ENCODE measurements around the gene ENPP5. TPM values are rescaled to one million over a fixed set of nuclear protein-coding genes. Genes with fewer than 3 reads are reported as not detected.
"Not testable (repeated sequence)": the region's sequence is repeated elsewhere in the genome, so short reads cannot be mapped to it uniquely, and the experiment has no call there.

ENPP5 gene
- total RNA-seq, 1 experiment from 2014 or later: not detected

DNA sequence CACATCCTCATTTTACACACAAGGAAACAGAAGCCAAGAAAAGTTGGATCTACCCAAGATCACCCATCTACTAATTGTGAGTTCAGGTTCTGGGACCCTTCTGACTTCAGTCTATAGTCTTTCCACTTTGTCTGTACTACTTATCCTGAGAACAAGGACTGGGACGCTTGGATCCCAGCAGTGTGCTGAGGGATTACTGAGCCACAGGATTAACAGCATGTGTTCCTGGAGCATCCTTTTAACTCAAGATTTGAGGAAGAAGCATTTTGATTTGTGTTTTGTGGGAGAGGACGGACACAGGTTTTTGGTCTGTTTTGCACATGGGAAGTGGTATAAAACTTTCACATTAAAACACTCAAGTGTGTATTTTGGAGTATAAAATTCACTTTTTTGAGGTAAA, 36.6 kb downstream of the ENPP5 start:
- no peaks in the 10 kb centered on the region for H3K9me3 ChIP-seq (ENCODE audit: control insufficient read depth, insufficient read depth, low read depth, low read length)
- intact Hi-C loops (cut with micrococcal nuclease; ENCODE audit: unreplicated experiment): no loop called here
- no TSS peak for BruUV-seq (replicated peaks)
- H3K4me3 ChIP-seq (ENCODE audit: low read depth in 2 of 2, low read length in 2 of 2): no peak overlapping the region
- TF ChIP-seq TCF7L2 (IDR thresholded peaks at IDR 0.05; ENCODE audit: low read depth, low read length) (no peak), POLR2AphosphoS5 (IDR thresholded peaks at IDR 0.05; ENCODE audit: low read depth, low read length) (no peak), SIN3A (IDR thresholded peaks at IDR 0.05; ENCODE audit: borderline replicate concordance, insufficient read depth, low read depth, low read length) (no peak)
- TF ChIP-seq, protein P1, sequence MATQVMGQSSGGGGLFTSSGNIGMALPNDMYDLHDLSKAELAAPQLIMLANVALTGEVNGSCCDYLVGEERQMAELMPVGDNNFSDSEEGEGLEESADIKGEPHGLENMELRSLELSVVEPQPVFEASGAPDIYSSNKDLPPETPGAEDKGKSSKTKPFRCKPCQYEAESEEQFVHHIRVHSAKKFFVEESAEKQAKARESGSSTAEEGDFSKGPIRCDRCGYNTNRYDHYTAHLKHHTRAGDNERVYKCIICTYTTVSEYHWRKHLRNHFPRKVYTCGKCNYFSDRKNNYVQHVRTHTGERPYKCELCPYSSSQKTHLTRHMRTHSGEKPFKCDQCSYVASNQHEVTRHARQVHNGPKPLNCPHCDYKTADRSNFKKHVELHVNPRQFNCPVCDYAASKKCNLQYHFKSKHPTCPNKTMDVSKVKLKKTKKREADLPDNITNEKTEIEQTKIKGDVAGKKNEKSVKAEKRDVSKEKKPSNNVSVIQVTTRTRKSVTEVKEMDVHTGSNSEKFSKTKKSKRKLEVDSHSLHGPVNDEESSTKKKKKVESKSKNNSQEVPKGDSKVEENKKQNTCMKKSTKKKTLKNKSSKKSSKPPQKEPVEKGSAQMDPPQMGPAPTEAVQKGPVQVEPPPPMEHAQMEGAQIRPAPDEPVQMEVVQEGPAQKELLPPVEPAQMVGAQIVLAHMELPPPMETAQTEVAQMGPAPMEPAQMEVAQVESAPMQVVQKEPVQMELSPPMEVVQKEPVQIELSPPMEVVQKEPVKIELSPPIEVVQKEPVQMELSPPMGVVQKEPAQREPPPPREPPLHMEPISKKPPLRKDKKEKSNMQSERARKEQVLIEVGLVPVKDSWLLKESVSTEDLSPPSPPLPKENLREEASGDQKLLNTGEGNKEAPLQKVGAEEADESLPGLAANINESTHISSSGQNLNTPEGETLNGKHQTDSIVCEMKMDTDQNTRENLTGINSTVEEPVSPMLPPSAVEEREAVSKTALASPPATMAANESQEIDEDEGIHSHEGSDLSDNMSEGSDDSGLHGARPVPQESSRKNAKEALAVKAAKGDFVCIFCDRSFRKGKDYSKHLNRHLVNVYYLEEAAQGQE (IDR thresholded peaks at IDR 0.05; ENCODE audit: insufficient read depth in 1 of 2, low read depth in 2 of 2, low read length in 1 of 2): no peak
- TF ChIP-seq, protein P2, sequence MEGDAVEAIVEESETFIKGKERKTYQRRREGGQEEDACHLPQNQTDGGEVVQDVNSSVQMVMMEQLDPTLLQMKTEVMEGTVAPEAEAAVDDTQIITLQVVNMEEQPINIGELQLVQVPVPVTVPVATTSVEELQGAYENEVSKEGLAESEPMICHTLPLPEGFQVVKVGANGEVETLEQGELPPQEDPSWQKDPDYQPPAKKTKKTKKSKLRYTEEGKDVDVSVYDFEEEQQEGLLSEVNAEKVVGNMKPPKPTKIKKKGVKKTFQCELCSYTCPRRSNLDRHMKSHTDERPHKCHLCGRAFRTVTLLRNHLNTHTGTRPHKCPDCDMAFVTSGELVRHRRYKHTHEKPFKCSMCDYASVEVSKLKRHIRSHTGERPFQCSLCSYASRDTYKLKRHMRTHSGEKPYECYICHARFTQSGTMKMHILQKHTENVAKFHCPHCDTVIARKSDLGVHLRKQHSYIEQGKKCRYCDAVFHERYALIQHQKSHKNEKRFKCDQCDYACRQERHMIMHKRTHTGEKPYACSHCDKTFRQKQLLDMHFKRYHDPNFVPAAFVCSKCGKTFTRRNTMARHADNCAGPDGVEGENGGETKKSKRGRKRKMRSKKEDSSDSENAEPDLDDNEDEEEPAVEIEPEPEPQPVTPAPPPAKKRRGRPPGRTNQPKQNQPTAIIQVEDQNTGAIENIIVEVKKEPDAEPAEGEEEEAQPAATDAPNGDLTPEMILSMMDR (IDR thresholded peaks at IDR 0.05): no peak
- CTCF ChIA-PET: no interaction called here
- no peak for ATAC-seq
- no peaks in the 10 kb centered on the region; the same call in 1 of the 2 replicates for H3K27me3 ChIP-seq (ENCODE audit: control insufficient read depth, insufficient read depth, low read length)
- POLR2A ChIA-PET: no interaction called here
- no peak for DNase-seq (ENCODE audit: low read depth, low spot score)
- in situ Hi-C loops (cut with HindIII; ENCODE audit: low pct_unique_long_range_greater_than_20kb, low sequenced_read_pairs): no loop called here
- H3K27ac ChIP-seq (ENCODE audit: low read length): no peak overlapping the region
- H3K4me1 ChIP-seq (ENCODE audit: control insufficient read depth, insufficient read depth, low read length): peaks cover 3% of the 10 kb centered on the region; the same call in 1 of the 2 replicates
- H3K36me3 ChIP-seq (ENCODE audit: control insufficient read depth, insufficient read depth, low read length): no peaks in the 10 kb centered on the region; the same call in 1 of the 2 replicates

DNA sequence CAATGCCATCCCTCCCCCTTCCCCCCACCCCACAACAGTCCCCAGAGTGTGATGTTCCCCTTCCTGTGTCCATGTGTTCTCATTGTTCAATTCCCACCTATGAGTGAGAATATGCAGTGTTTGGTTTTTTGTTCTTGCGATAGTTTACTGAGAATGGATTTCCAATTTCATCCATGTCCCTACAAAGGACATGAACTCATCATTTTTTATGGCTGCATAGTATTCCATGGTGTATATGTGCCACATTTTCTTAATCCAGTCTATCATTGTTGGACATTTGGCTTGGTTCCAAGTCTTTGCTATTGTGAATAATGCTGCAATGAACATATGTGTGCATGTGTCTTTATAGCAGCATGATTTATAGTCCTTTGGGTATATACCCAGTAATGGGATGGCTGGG, 39.5 kb downstream of the ENPP5 start:
- CTCF ChIA-PET; H3K9me3 ChIP-seq (ENCODE audit: control insufficient read depth, insufficient read depth, low read depth, low read length); H3K27me3 ChIP-seq (ENCODE audit: control insufficient read depth, insufficient read depth, low read length); ATAC-seq; H3K4me1 ChIP-seq (ENCODE audit: control insufficient read depth, insufficient read depth, low read length); intact Hi-C loops (cut with micrococcal nuclease; ENCODE audit: unreplicated experiment); H3K4me3 ChIP-seq (ENCODE audit: low read depth in 2 of 2, low read length in 2 of 2); DNase-seq (ENCODE audit: low read depth, low spot score); H3K27ac ChIP-seq (ENCODE audit: low read length); BruUV-seq (replicated peaks); H3K36me3 ChIP-seq (ENCODE audit: control insufficient read depth, insufficient read depth, low read length); in situ Hi-C loops (cut with HindIII; ENCODE audit: low pct_unique_long_range_greater_than_20kb, low sequenced_read_pairs); POLR2A ChIA-PET: not testable (repeated sequence)

DNA sequence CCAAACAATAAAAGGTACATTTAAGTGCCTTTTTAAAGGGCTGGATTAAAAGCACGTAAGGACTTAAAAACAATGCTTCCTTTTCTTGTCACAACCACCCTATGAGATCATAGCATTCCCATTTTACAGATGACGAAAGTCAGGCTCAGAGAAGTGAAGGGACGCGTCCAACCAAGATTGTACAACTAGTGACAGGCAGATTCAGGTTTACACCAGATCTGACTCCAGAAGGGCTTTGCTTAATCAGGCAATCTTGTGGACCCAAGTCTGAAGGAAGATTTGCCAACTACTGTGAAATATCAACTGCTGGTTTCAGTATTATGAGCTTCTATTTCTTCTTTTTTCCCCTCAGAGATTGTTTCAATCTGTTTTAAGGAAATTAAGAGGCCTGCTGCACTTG, 40.1 kb downstream of the ENPP5 start:
- intact Hi-C loops (cut with micrococcal nuclease; ENCODE audit: unreplicated experiment) (no loop called here), in situ Hi-C loops (cut with HindIII; ENCODE audit: low pct_unique_long_range_greater_than_20kb, low sequenced_read_pairs) (no loop called here)
- POLR2A ChIA-PET: no interaction called here
- Histone ChIP-seq H3K36me3 (ENCODE audit: control insufficient read depth, insufficient read depth, low read length) (no peaks in the 10 kb centered on the region; the same call in 1 of the 2 replicates), H3K9me3 (ENCODE audit: control insufficient read depth, insufficient read depth, low read depth, low read length) (no peaks in the 10 kb centered on the region), H3K4me3 (ENCODE audit: low read depth in 2 of 2, low read length in 2 of 2) (peak overlapping the region; percentile 65 to 76), H3K4me1 (ENCODE audit: control insufficient read depth, insufficient read depth, low read length) (peaks cover 3% of the 10 kb centered on the region; the same call in 1 of the 2 replicates), H3K27ac (ENCODE audit: low read length) (no peak overlapping the region), H3K27me3 (ENCODE audit: control insufficient read depth, insufficient read depth, low read length) (peaks cover 3% of the 10 kb centered on the region; the same call in 1 of the 2 replicates)
- DNase-seq (ENCODE audit: low read depth, low spot score) (no peak), ATAC-seq (no peak)
- CTCF ChIA-PET: no interaction called here
- TF ChIP-seq SIN3A (IDR thresholded peaks at IDR 0.05; ENCODE audit: borderline replicate concordance, insufficient read depth, low read depth, low read length): no peak
- TF ChIP-seq, protein P1 (IDR thresholded peaks at IDR 0.05; ENCODE audit: insufficient read depth in 1 of 2, low read depth in 2 of 2, low read length in 1 of 2): no peak
- TF ChIP-seq, protein P2 (IDR thresholded peaks at IDR 0.05): no peak
- TF ChIP-seq TCF7L2 (IDR thresholded peaks at IDR 0.05; ENCODE audit: low read depth, low read length): no peak
- TF ChIP-seq POLR2AphosphoS5 (IDR thresholded peaks at IDR 0.05; ENCODE audit: low read depth, low read length): no peak
- no TSS peak for BruUV-seq (replicated peaks)
